ENCODE measurements around the gene RGS19. TPM values are rescaled to one million over a fixed set of nuclear protein-coding genes. Genes with fewer than 3 reads are reported as not detected.

Gene RGS19
- total RNA-seq, 4 donors from 2014 or later: 3.4 to 16.0 (median 10.5) TPM

DNA sequence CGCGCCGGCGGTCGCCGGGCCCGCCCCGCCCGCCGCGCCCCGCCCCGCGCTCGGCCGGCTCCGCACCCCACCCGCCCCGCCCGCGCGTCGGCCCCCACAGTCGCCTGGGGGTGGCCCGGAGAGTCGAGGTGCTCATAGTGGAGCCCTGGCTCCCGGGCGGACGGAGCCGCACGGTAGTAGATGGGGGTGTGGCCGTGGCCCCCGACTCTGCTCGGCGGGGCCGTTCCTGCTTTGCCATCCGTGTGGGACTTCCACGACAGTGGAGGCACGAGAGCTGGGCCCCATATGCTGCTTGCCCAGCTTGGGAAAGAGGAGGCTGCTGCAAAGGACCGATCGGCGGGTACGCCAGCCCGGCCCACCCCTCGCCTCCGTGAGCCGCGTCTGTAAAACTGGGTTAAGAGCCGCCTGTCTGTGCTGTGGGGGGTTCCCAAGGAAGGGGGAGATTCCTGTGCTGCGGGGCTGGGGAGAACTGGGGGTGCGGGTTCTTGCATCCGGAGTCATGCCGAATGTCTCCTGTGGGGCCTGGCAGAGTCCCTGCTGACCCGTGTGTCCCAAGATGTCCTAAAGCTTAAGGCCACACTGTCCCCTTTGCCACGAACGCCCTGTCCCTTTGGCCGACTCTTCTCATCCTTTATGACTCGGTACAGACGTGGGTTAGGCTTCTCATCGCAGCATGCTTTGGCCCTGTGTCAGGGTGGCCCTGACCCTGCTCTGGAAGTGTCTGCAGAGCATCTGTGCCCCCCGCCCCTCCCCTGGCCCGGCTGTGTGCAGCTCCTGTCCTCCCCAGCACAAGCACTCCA, 895 bp upstream of the RGS19 start, which contains the start of gene OPRL1:
Gene OPRL1 (plus strand): TSS at position 70 of the 800 bp plus-strand sequence. CDS start 12,639 bp downstream, outside the sequence.
- H3K9me3 ChIP-seq: no peaks in the 10 kb centered on the region
- H3K4me3 ChIP-seq: peak within 1 kb of the TSS; percentile 34 to 78
- H3K4me1 ChIP-seq: peaks cover 0 to 58% (median 25%) of the 10 kb centered on the region in 3 donors
- H3K27ac ChIP-seq: peak within 1 kb of the TSS in 3 of 4 donors; percentile 77 to 83 (median 82)
- peak; percentile 4 for ATAC-seq
- TF ChIP-seq, protein P1, sequence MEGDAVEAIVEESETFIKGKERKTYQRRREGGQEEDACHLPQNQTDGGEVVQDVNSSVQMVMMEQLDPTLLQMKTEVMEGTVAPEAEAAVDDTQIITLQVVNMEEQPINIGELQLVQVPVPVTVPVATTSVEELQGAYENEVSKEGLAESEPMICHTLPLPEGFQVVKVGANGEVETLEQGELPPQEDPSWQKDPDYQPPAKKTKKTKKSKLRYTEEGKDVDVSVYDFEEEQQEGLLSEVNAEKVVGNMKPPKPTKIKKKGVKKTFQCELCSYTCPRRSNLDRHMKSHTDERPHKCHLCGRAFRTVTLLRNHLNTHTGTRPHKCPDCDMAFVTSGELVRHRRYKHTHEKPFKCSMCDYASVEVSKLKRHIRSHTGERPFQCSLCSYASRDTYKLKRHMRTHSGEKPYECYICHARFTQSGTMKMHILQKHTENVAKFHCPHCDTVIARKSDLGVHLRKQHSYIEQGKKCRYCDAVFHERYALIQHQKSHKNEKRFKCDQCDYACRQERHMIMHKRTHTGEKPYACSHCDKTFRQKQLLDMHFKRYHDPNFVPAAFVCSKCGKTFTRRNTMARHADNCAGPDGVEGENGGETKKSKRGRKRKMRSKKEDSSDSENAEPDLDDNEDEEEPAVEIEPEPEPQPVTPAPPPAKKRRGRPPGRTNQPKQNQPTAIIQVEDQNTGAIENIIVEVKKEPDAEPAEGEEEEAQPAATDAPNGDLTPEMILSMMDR (IDR thresholded peaks at IDR 0.05): no peak
- TF ChIP-seq POLR2AphosphoS5 (IDR thresholded peaks at IDR 0.05) (no peak), POLR2A (IDR thresholded peaks at IDR 0.05) (no peak), EP300 (IDR thresholded peaks at IDR 0.05) (no peak)
- peaks cover 0 to 4% of the 10 kb centered on the region in 2 donors for H3K36me3 ChIP-seq
- 0 to 16% methylated on average over 1 to 5 of the region's 62 CpGs for WGBS, 2 donors (ENCODE audit: low coverage in 1 of 2)
- H3K27me3 ChIP-seq: peaks cover 26% of the 10 kb centered on the region

DNA sequence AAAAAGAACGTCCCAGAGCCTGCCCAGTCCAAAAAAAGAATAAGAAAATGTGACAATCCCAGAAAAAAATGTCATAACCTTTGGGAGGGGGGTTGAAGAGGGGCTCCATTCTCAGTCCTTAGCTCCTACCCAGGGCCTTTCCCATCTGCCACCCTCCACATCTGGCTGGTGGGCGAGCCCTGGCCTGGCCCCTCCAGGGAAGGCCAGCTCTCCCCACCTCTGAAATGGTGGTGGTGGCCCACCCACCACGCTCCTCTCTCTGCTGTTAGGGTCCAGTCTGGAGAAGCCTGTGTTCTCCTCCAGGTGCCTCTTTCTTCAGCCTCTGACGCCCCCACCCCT, 415 bp downstream of the RGS19 start:
- H3K27ac ChIP-seq: peak overlapping the region in 3 of 4 donors; percentile 77 to 83 (median 82)
- H3K4me1 ChIP-seq: peaks cover 0 to 47% (median 23%) of the 10 kb centered on the region in 3 donors
- TF ChIP-seq POLR2AphosphoS5 (IDR thresholded peaks at IDR 0.05) (no peak), EP300 (IDR thresholded peaks at IDR 0.05) (no peak), POLR2A (IDR thresholded peaks at IDR 0.05) (no peak)
- TF ChIP-seq, protein P1 (IDR thresholded peaks at IDR 0.05): no peak
- WGBS, 2 donors (ENCODE audit: low coverage in 1 of 2): 12 to 20% methylated on average over 2 to 3 of the region's 4 CpGs
- no peaks in the 10 kb centered on the region for H3K9me3 ChIP-seq
- ATAC-seq: no peak
- peak overlapping the region; percentile 34 to 78 for H3K4me3 ChIP-seq
- peaks cover 13% of the 10 kb centered on the region for H3K27me3 ChIP-seq
- H3K36me3 ChIP-seq: peaks cover 0 to 17% of the 10 kb centered on the region in 2 donors

DNA sequence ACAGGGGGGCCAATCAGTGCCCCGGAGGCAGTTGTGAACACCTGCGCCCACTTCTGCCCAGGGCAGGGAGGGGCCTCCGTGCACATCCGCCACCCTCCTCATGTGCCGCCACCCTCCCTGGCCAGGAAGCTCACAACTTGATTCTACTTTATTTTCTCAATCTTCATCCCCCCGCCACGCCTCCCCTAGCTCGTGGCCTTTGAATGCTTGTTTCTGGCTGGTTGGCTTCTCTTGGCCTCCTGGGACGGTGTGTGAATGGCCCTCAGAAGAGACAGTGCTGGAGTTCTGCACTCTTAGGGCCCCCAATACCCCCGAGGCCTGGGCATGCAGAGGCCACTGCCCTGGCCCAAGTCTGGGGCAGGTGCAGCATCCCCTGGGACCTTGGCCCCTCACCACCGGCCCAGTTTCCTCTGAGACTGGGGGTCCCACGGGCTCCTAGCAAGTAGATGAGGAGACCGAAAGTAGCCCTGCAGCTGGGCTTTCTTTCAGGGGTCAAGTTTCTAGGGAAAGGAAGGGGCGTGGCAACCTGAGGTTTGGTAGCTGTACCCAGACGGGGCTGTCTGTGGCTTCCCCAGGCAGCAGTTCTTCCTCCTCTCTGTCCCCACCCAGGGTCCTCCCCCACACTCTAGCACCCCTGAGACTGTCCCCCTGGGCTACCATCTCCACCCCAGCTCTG, 1.3 kb downstream of the RGS19 start:
- Histone ChIP-seq H3K27me3 (peaks cover 4% of the 10 kb centered on the region), H3K4me3 (peak overlapping the region in 1 of 2 donors; percentile 78), H3K27ac (peak overlapping the region in 1 of 4 donors; percentile 83), H3K36me3 (peaks cover 0 to 26% of the 10 kb centered on the region in 2 donors), H3K9me3 (no peaks in the 10 kb centered on the region), H3K4me1 (peaks cover 0 to 38% (median 18%) of the 10 kb centered on the region in 3 donors)
- WGBS, 2 donors (ENCODE audit: low coverage in 1 of 2): 60 to 66% methylated on average over 4 to 5 of the region's 15 CpGs
- no peak for ATAC-seq
- TF ChIP-seq POLR2AphosphoS5 (IDR thresholded peaks at IDR 0.05) (no peak), POLR2A (IDR thresholded peaks at IDR 0.05) (no peak)

DNA sequence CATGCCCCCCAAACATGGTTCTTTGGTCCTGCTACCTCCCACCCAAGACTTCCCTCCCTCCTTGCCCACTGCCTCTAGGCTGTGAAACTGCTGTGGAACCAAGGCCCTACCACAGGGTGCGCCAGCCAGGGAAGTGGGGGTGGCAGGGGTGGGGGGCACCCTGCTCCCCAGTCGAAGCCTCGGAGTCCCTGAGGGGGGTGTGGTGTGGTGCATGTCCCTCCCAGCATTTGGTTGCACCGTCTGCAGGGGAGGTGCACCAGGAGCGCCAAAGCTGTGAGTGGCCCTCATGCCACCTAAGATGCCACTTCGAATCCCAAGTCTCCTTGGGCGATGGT, 1.8 kb downstream of the RGS19 start:
- ATAC-seq: no peak
- TF ChIP-seq, protein P1 (IDR thresholded peaks at IDR 0.05): no peak
- no peak for TF ChIP-seq POLR2A (IDR thresholded peaks at IDR 0.05)
- TF ChIP-seq EP300 (IDR thresholded peaks at IDR 0.05): no peak
- TF ChIP-seq POLR2AphosphoS5 (IDR thresholded peaks at IDR 0.05): no peak
- Histone ChIP-seq H3K36me3 (peaks cover 0 to 31% of the 10 kb centered on the region in 2 donors), H3K4me1 (peaks cover 0 to 33% (median 16%) of the 10 kb centered on the region in 3 donors), H3K4me3 (peak overlapping the region in 1 of 2 donors; percentile 78), H3K27me3 (no peaks in the 10 kb centered on the region), H3K27ac (peak overlapping the region in 1 of 4 donors; percentile 21), H3K9me3 (no peaks in the 10 kb centered on the region)
- WGBS, 2 donors (ENCODE audit: low coverage in 1 of 2): 80% methylated on average over 1 of the region's 7 CpGs; no CpG with 5 or more reads in 1 of the 2 donors

DNA sequence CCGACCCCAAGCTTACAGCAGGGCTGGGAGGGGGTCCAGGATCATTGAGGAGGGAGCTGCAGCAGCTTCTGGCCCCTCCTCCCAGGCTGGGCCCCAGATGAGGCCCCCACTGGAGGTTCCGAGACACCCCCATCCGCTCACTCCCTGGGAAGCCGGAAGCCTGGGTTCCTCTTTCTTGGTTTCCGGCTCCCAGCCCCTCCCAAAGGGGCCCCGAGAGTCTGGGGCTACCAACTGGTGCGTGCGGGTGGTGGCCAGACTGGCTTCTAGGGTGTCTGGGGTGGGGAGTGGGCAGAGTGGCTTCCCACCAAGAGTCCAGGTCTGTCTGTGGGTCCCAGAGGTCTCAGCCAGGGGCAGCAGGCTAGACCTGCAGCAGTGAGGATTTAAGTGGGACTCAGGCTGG, 2.2 kb downstream of the RGS19 start:
- peaks cover 0 to 29% (median 16%) of the 10 kb centered on the region in 3 donors for H3K4me1 ChIP-seq
- no peaks in the 10 kb centered on the region for H3K9me3 ChIP-seq
- H3K27ac ChIP-seq: peak overlapping the region in 1 of 4 donors; percentile 21
- ATAC-seq: no peak
- H3K36me3 ChIP-seq: peaks cover 0 to 35% of the 10 kb centered on the region in 2 donors
- TF ChIP-seq, protein P1 (IDR thresholded peaks at IDR 0.05): no peak
- TF ChIP-seq POLR2A (IDR thresholded peaks at IDR 0.05): no peak
- TF ChIP-seq POLR2AphosphoS5 (IDR thresholded peaks at IDR 0.05): no peak
- TF ChIP-seq EP300 (IDR thresholded peaks at IDR 0.05): no peak
- 80% methylated on average over 1 of the region's 8 CpGs; no CpG with 5 or more reads in 1 of the 2 donors for WGBS, 2 donors (ENCODE audit: low coverage in 1 of 2)
- H3K4me3 ChIP-seq: peak overlapping the region in 1 of 2 donors; percentile 78
- H3K27me3 ChIP-seq: no peaks in the 10 kb centered on the region

All from gastroesophageal sphincter (tissue), 4 donors.